ENCODE results near the gene TBC1D2.

The TBC1D2 gene

DNA sequence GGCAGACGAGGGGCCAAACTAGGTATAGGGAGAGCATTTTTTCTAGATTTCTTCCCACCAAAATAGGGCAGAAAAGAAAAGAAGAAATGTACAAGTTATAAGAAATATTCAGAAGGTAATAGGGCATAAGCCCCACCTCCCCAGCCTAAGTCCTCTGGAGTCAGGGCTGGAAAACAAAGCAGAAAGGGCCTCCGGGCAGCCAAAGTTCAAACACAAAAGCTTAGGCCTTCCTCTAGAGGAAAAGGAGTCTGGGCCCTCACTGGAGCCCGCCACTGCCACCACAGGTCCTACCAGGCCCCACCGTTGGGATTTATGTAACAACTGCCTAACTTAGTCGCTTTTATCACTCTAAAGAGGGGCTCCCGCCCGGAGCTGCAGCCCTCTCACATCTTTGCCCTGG lies 27.6 kb downstream of the TBC1D2 start:
- TF ChIP-seq, protein P1, sequence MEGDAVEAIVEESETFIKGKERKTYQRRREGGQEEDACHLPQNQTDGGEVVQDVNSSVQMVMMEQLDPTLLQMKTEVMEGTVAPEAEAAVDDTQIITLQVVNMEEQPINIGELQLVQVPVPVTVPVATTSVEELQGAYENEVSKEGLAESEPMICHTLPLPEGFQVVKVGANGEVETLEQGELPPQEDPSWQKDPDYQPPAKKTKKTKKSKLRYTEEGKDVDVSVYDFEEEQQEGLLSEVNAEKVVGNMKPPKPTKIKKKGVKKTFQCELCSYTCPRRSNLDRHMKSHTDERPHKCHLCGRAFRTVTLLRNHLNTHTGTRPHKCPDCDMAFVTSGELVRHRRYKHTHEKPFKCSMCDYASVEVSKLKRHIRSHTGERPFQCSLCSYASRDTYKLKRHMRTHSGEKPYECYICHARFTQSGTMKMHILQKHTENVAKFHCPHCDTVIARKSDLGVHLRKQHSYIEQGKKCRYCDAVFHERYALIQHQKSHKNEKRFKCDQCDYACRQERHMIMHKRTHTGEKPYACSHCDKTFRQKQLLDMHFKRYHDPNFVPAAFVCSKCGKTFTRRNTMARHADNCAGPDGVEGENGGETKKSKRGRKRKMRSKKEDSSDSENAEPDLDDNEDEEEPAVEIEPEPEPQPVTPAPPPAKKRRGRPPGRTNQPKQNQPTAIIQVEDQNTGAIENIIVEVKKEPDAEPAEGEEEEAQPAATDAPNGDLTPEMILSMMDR (IDR thresholded peaks at IDR 0.05; ENCODE audit: insufficient read depth, low read depth, low read length, missing control alignments): no peak
- no peak for DNase-seq (ENCODE audit: low read depth)
- H3K4me3 ChIP-seq (ENCODE audit: low read length): no peak overlapping the region

DNA sequence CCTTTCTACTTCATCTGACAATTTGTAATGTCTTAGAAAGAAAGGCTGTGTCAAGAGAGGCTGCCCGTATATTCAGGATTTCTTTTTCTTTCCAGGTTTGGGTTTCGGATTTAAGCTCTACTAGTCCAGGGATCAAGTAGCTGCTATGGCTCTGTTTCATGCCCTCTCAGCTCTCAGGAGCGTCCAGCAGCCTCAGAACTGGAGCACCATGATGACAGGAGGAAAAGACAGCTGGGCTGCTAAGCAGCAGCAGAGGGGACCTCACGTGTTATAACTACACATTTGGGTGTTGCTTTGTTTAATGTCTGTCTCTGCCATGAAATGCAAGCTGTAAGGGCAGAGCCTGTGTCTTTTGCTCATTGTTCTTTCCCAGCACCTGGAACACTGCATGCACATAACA lies 28.5 kb downstream of the TBC1D2 start:
- TF ChIP-seq, protein P1 (IDR thresholded peaks at IDR 0.05; ENCODE audit: insufficient read depth, low read depth, low read length, missing control alignments): no peak
- no peak overlapping the region for H3K4me3 ChIP-seq (ENCODE audit: low read length)
- DNase-seq (ENCODE audit: low read depth): no peak

DNA sequence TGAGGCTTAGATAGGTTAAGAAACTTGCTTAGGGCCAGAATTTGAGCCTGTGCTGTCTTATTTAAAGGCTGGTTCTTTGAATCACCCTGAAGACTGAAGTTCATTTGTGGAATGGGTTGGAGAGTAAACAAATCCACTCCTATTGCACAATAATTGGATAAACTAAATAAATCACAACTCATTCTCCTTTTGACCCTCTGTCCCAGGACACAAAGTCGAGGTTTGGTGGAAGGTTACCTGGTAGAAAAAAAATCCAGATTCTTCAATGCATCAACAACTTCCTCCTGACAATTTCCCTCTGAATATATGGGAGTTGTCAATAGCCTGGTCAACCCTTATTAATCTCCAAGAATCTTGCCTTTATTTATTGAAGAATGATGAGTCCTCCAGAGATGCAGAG lies 28.9 kb downstream of the TBC1D2 start:
- TF ChIP-seq, protein P1 (IDR thresholded peaks at IDR 0.05; ENCODE audit: insufficient read depth, low read depth, low read length, missing control alignments): no peak
- DNase-seq (ENCODE audit: low read depth): no peak
- H3K4me3 ChIP-seq (ENCODE audit: low read length): no peak overlapping the region

DNA sequence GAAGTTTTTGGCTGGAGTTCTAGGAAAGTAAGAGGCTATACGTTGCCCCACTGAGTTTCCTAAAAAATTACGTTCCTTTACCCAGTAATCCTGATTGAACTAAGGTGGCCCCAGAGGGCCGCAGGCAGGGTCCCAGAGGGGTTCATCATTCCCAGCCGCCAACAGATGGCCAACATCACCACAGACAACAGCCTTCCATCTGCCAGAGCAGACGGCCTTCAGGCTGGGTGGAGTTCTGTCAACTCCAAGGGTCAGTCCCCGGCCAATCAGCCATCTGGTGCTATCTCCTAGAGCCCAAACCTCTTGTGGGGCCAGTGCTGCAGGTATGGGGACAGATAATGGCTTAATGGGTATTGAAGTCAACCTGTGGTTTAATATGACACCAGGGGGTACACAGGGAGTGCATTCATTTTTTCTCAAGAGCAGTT lies 30.4 kb downstream of the TBC1D2 start:
- TF ChIP-seq, protein P1 (IDR thresholded peaks at IDR 0.05; ENCODE audit: insufficient read depth, low read depth, low read length, missing control alignments): no peak
- no peak for DNase-seq (ENCODE audit: low read depth)
- no peak overlapping the region for H3K4me3 ChIP-seq (ENCODE audit: low read length)

DNA sequence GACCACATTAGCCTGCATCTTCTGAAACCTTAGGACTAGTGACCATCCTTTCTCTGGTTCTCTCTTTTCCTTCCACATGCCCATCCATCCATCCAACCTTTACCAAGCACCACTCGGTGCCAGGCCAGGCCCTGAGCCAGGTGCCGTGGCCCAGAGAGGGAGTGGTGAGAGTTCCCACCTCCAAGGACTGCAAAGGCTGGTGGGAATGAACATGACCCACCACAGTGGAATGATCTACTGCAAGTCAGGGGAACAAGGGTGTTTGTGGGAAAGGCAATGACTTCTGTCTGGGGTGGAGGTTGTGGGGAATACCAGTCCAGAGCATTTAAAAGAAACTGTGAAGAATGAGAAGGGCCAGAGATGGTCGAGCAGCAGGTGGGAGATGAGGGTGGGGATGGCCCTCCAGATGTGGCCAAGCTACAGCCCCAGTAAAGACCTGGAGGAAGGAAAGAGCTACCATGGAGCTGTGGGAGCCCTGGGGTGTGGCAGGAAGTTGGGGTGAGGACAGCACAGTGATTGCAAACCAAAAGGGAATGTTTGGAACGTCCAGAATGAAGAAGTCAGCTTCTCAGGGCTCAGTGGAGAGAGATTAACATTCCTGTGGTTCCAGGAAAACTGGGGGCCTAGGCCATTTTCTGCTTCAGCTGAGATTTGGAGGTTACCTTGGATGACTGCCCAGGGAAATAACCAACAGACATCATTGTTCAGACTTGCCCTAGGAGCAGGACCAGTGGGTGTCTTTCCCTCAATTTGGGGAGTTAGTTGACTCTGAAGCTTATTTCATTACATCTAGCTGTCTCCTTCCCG lies 32.4 kb downstream of the TBC1D2 start:
- TF ChIP-seq, protein P1 (IDR thresholded peaks at IDR 0.05; ENCODE audit: insufficient read depth, low read depth, low read length, missing control alignments): no peak
- DNase-seq (ENCODE audit: low read depth): peak; percentile 99
- no peak overlapping the region for H3K4me3 ChIP-seq (ENCODE audit: low read length)

DNA sequence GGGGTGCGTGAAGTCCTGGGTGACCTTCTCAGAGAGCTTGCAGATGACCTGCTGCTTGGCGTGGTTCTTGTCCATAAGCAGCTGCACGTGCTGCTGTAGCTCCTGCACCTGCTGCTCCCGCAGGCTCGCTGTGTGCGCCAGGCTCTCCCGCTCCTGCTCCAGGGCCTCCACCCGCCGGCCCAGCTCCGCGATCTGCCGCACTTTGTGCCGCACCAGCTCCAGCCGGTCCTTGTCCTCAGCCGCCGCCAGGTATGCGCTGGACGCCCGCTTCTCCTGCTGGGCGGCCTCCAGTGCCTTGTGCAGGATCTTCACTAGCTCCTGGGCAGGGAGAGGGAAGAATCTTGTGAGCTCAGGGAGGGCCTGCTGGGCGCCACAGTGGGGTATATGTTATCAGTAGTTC lies 34.5 kb downstream of the TBC1D2 start:
- DNase-seq (ENCODE audit: low read depth): no peak
- H3K4me3 ChIP-seq (ENCODE audit: low read length): no peak overlapping the region
- TF ChIP-seq, protein P1 (IDR thresholded peaks at IDR 0.05; ENCODE audit: insufficient read depth, low read depth, low read length, missing control alignments): no peak

Measured in epithelial cell of esophagus (primary cell).